ENCODE data around the gene SLC39A10. TPM values are rescaled to one million over a fixed set of nuclear protein-coding genes. Genes with fewer than 3 reads are reported as not detected.

The SLC39A10 gene
- total RNA-seq, 3 donors from 2014 or later, result 16.3 to 31.5 (median 25.8) TPM

DNA sequence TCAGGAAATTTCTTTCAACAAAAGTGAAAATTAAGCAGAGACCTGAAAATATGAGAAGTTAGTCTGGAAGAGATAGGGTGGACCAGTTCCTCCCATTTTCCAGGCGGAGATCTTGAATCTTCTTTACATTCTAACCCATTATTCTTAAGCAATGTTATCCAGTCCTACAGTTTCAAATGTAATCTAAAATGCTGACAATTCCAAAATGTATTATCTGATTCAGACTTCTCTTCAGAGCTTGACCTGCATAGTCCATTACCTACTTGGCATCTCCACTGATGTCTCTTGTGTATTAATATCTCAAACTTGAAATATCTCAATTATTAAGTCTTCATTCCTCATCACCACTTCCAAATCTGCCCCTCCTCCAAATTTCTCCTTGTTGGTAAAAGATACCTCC is 28.4 kb upstream of the SLC39A10 start:
- Histone ChIP-seq H3K27me3 (no peaks in the 10 kb centered on the region), H3K4me3 (no peak overlapping the region), H3K4me1 (no peaks in the 10 kb centered on the region), H3K9me3 (no peaks in the 10 kb centered on the region), H3K36me3 (no peaks in the 10 kb centered on the region), H3K27ac (no peak overlapping the region)
- no peak for TF ChIP-seq POLR2AphosphoS5 (IDR thresholded peaks at IDR 0.05)
- no peak for TF ChIP-seq CTCF (IDR thresholded peaks at IDR 0.05)
- no peak for TF ChIP-seq POLR2A (IDR thresholded peaks at IDR 0.05)
- intact Hi-C loops (cut with DNase I; ENCODE audit: low total_unique reads), result no loop called here
- DNase-seq (ENCODE audit: low spot score in 2 of 2), result no peak

DNA sequence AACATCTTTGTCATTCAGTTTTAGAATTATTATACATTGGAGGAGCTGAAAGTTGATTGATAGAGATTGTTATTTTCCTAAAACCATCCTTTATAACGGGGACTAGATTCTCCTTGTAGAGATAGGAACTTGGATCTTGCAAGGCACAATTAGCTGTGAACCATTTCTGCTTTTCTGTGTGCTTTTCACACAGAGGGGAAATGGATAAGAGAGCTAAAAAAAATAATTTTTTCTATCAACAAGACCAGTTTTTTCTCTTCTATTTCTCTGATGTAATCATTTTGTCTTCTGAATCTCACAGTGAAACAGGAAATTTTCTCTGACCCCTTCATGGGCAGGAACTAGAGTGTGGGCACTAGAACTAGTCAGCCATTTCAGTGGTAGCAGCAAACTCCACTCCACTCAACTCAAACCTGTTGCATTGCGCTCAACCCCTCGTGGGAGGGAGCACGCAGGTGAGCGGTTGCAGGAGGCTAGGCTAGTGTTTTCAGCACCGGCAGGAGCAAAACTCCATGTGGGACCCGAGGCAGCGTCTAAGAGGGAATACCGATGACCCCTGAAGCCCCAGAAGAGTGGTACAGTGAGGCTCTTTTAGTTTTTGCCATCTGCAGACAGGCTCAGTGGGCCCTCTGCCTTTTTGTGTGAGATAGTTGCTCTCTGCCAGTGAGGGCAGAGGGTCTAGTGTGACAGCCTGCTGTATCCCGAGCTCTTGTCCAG is 24.0 kb upstream of the SLC39A10 start:
- no peak for TF ChIP-seq CTCF (IDR thresholded peaks at IDR 0.05)
- TF ChIP-seq POLR2AphosphoS5 (IDR thresholded peaks at IDR 0.05), result no peak
- TF ChIP-seq POLR2A (IDR thresholded peaks at IDR 0.05), result no peak
- Histone ChIP-seq H3K27me3 (no peaks in the 10 kb centered on the region), H3K9me3 (no peaks in the 10 kb centered on the region), H3K27ac (no peak overlapping the region), H3K4me3 (no peak overlapping the region), H3K36me3 (no peaks in the 10 kb centered on the region), H3K4me1 (no peaks in the 10 kb centered on the region)
- intact Hi-C loops (cut with DNase I; ENCODE audit: low total_unique reads), result no loop called here
- DNase-seq (ENCODE audit: low spot score in 2 of 2), result no peak

DNA sequence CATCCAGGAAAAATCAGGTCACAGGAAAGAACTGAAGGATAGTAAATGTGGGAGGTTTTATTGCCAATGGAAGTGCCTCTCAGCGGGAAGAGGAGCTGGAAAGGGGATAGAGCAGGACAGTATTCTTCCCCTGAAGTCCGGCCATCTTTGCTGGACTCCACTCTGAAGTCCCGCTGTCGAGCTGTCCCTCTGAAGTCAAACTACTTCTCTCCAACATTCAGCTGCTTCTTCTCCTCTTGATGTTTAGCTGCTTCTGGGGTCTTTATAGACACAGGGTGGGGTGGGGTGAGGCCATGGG is 23.5 kb upstream of the SLC39A10 start:
- no peak for DNase-seq (ENCODE audit: low spot score in 2 of 2)
- Histone ChIP-seq H3K27ac (no peak overlapping the region), H3K4me3 (no peak overlapping the region), H3K9me3 (no peaks in the 10 kb centered on the region), H3K4me1 (no peaks in the 10 kb centered on the region), H3K36me3 (no peaks in the 10 kb centered on the region), H3K27me3 (no peaks in the 10 kb centered on the region)
- TF ChIP-seq POLR2A (IDR thresholded peaks at IDR 0.05), result no peak
- no peak for TF ChIP-seq POLR2AphosphoS5 (IDR thresholded peaks at IDR 0.05)
- TF ChIP-seq CTCF (IDR thresholded peaks at IDR 0.05), result no peak
- intact Hi-C loops (cut with DNase I; ENCODE audit: low total_unique reads), result no loop called here

GRCh38 chr2:195633974-195634373 is 23.1 kb upstream of the SLC39A10 start:
- no peaks in the 10 kb centered on the region for H3K9me3 ChIP-seq
- no peaks in the 10 kb centered on the region for H3K36me3 ChIP-seq
- H3K27me3 ChIP-seq, result no peaks in the 10 kb centered on the region
- H3K4me1 ChIP-seq, result no peaks in the 10 kb centered on the region
- H3K27ac ChIP-seq, result no peak overlapping the region
- no peak for TF ChIP-seq POLR2AphosphoS5 (IDR thresholded peaks at IDR 0.05)
- no peak for TF ChIP-seq CTCF (IDR thresholded peaks at IDR 0.05)
- no peak for TF ChIP-seq POLR2A (IDR thresholded peaks at IDR 0.05)
- no peak overlapping the region for H3K4me3 ChIP-seq
- DNase-seq (ENCODE audit: low spot score in 2 of 2), result no peak
- intact Hi-C loops (cut with DNase I; ENCODE audit: low total_unique reads), result no loop called here

DNA sequence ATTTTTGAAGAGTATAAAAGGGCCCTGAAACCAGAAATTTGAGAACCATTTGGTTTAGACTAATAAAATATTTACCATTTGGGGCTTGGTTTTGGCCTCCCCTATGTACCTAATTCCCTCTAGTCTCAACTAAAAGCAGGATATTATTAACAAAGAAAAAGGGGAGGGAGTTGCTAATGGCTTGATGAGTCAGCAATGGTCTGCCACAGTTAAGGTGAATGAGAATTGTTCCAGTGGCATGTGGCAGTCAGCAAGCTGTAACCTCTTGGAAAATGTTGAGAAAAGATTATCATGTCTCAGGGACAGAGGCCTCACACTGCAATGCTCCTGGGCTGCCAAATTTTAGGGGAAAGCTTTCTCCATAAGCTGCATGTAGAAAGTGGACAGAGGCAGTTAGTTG is 20.1 kb upstream of the SLC39A10 start:
- Histone ChIP-seq H3K27ac (no peak overlapping the region), H3K27me3 (no peaks in the 10 kb centered on the region), H3K36me3 (no peaks in the 10 kb centered on the region), H3K4me1 (no peaks in the 10 kb centered on the region), H3K4me3 (no peak overlapping the region), H3K9me3 (no peaks in the 10 kb centered on the region)
- intact Hi-C loops (cut with DNase I; ENCODE audit: low total_unique reads), result no loop called here
- no peak for DNase-seq (ENCODE audit: low spot score in 2 of 2)
- no peak for TF ChIP-seq POLR2AphosphoS5 (IDR thresholded peaks at IDR 0.05)
- TF ChIP-seq CTCF (IDR thresholded peaks at IDR 0.05), result no peak
- no peak for TF ChIP-seq POLR2A (IDR thresholded peaks at IDR 0.05)
